Right lobe of liver (tissue), 6 donors: ENCODE results near the gene SUCLG2. TPM values are rescaled to one million over a fixed set of nuclear protein-coding genes. Genes with fewer than 3 reads are reported as not detected.

Experiments
- ATAC-seq, 4 donors: fragments of 200-7000 bp; cut with Tn5 transposase; one replicate each; pipeline ENCODE4 v1.9.1; 2020; ENCODE audit warnings: mild to moderate bottlenecking in 4 of 4, moderate library complexity in 4 of 4
- DNase-seq, 3 donors: peaks; one replicate each; pipeline ENCODE4 v3.0.0-alpha.2; 2020
- H3K27ac ChIP-seq, 3 donors: fragments of 200-600 bp; one replicate each; pipeline ENCODE4 v1.8.0; 2022
- H3K27me3 ChIP-seq, 2 donors: fragments of 200-600 bp; one replicate each; pipeline ENCODE4 v1.8.0; 2022
- H3K36me3 ChIP-seq, 4 donors: fragments of 200-600 bp; sonication (generic) in 1 of 4; one replicate each; pipeline versions ENCODE4 v1.5.1 to v1.8.0; 2017 to 2022; ENCODE audit warnings: control low read depth in 1 of 4
- H3K4me1 ChIP-seq, 4 donors: fragments of 200-600 bp; sonication (generic) in 1 of 4; one replicate each; pipeline versions ENCODE4 v1.5.1 to v1.8.0; 2017 to 2022; ENCODE audit warnings: control low read depth in 1 of 4
- H3K4me3 ChIP-seq, 3 donors: fragments of 200-600 bp; one replicate each; pipeline ENCODE4 v1.8.0; 2022
- H3K9me3 ChIP-seq, 4 donors: fragments of 200-600 bp; sonication (generic) in 1 of 4; one replicate each; pipeline versions ENCODE4 v1.5.1 to v1.8.0; 2017 to 2022; ENCODE audit warnings: control low read depth in 1 of 4
- POLR2A ChIP-seq: fragments of 450-650 bp; IDR thresholded peaks from one replicate; pipeline ENCODE4 v1.6.1; 2017; ENCODE audit warnings: antibody characterized with exemption, mild to moderate bottlenecking
- WGBS: methylation state at CpG from one replicate; pipeline ENCODE4 v1.1.6; 2018; ENCODE audit warnings: low coverage, low lambda C conversion rate; ENCODE audit not compliant: insufficient coverage; ENCODE audit errors: missing lambda C conversion rate; 5-methylcytosine and 5-hydroxymethylcytosine counted together
- intact Hi-C, 2 donors: fragments of 100-400 bp; cut with DNase I; formaldehyde crosslinking; loops; one replicate each; pipeline versions ENCODE4 v1.11.2 to v1.14.1; 2022
- total RNA-seq, 6 experiments: library from RNA; depleted of rRNA in 2 of 6; stranded (reverse); fragments of >200 nt in 2 of 6; fragmentation: NEBNext Ultra II Directional in 3 of 6; extraction: Animal tissue kit (Norgen Biotek cat#: 25700) in 3 of 6; gene quantifications; one replicate each; pipeline versions ENCODE4 v1.1.0 to v1.2.4, GENCODE V29; 2016 to 2023
- TF ChIP-seq, protein P1 (sequence below), 4 donors: fragments of 200-600 bp in 3 of 4; fragments of 450-650 bp in 1 of 4; IDR thresholded peaks; one replicate each; pipeline versions ENCODE4 v1.5.1 to v1.8.0; 2016 to 2022; ENCODE audit warnings: antibody characterized with exemption in 4 of 4, mild to moderate bottlenecking in 2 of 4
- donor health status: DM: no; HTN: yes; CAD: no.
- donor health status: DM: no; HTN: no; CAD: no.
- donor health status: DM: no; HTN: no; CAD: no.
- donor health status: DM: no; HTN: yes; CAD: no.
- donor health status: DM: no; HTN: yes; CAD: no.

The SUCLG2 gene
- total RNA-seq, 6 experiments from 2014 or later, result 138 to 167 (median 158) TPM

DNA sequence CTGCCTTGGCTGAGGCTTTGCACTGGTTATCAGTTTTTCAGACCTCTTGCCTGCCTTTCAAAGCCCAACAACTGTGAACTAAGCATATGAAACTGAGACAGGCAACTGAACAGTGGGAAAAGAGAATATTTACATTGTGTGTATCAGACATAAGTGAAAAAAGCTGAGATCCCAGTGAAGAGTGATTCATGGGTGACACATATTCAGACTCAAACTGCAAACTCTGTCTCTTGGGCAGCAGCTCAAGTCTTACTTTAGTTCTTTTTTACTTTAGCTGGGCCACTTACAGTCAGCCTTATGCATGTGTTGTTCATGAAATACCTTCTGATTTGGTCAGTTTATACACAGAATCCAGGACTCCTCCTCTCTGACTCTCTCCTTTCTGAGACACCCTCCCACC, 19.2 kb downstream of the SUCLG2 start:
- TF ChIP-seq, protein P1, sequence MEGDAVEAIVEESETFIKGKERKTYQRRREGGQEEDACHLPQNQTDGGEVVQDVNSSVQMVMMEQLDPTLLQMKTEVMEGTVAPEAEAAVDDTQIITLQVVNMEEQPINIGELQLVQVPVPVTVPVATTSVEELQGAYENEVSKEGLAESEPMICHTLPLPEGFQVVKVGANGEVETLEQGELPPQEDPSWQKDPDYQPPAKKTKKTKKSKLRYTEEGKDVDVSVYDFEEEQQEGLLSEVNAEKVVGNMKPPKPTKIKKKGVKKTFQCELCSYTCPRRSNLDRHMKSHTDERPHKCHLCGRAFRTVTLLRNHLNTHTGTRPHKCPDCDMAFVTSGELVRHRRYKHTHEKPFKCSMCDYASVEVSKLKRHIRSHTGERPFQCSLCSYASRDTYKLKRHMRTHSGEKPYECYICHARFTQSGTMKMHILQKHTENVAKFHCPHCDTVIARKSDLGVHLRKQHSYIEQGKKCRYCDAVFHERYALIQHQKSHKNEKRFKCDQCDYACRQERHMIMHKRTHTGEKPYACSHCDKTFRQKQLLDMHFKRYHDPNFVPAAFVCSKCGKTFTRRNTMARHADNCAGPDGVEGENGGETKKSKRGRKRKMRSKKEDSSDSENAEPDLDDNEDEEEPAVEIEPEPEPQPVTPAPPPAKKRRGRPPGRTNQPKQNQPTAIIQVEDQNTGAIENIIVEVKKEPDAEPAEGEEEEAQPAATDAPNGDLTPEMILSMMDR (IDR thresholded peaks at IDR 0.05), result no peak
- no peak for TF ChIP-seq POLR2A
- H3K4me3 ChIP-seq, result no peak overlapping the region
- intact Hi-C loops, result no loop called here
- H3K27me3 ChIP-seq, result no peaks in the 10 kb centered on the region
- H3K4me1 ChIP-seq, result peaks cover 0 to 21% (median 7%) of the 10 kb centered on the region in 4 donors
- peak in 1 of 4 donors; percentile 54 for ATAC-seq
- no peaks in the 10 kb centered on the region for H3K36me3 ChIP-seq
- H3K9me3 ChIP-seq, result no peaks in the 10 kb centered on the region
- H3K27ac ChIP-seq, result no peak overlapping the region
- DNase-seq, result no peak

DNA sequence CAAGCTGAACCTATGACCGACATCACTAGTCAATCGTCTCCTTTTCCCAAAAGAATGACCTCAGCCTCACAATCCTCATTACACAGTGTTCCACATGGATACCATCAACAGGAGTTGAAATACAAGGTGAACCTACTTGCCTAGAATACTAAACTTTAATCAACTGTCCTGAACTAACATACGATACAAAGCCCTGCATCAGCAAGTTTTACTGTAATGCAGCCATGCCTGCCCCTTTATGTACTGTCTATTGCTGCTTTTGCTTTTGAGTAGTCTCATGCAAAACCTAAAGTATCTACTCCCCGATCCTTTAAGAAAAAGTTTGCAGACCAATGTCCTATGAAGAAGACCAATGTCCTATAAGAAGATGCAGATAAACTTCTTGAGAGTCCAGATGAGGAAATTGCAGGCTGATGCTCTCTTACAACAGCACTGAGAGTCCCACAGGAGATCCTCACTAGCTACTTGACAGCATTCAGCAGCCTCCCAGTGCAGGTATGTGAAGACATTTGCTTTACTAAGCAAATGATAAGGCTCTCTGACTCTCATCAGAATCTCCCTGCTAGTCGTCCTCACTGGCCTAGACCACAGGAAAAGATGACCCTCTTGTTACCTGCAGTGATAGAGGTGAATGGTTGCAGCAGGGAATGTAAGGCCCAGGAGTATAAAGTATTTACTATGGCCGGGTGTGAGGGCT, 23.6 kb downstream of the SUCLG2 start:
- 65% methylated on average over 5 of the region's 6 CpGs for WGBS
- Histone ChIP-seq H3K9me3 (no peaks in the 10 kb centered on the region), H3K4me1 (peaks cover 0 to 7% (median 3%) of the 10 kb centered on the region in 4 donors), H3K36me3 (no peaks in the 10 kb centered on the region), H3K27me3 (no peaks in the 10 kb centered on the region), H3K27ac (no peak overlapping the region), H3K4me3 (no peak overlapping the region)
- DNase-seq, result no peak
- ATAC-seq, result peak in 1 of 4 donors; percentile 16
- intact Hi-C loops, result no loop called here
- no peak for TF ChIP-seq POLR2A
- TF ChIP-seq, protein P1 (IDR thresholded peaks at IDR 0.05), result no peak

DNA sequence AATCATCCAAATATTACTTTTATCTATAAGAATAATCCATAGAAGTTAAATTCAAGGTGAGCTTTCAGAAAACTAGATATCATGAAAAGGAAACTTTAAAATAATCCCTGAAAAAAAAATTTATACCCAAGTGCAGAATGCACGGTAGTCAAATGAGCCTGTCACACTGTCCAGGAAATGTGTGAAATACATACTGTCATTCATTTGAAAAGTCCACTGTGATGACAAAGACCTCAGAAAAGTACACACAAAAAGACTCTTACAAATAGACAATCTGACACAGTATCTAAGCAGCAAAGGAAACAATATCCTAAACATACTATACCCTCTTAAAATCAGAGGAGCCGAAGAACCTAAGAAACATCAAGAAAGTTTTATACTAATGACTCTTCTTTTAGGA, 29.7 kb downstream of the SUCLG2 start:
- Histone ChIP-seq H3K4me1 (peaks cover 0 to 13% (median 5%) of the 10 kb centered on the region in 4 donors), H3K27me3 (no peaks in the 10 kb centered on the region), H3K4me3 (no peak overlapping the region), H3K36me3 (peaks cover 0 to 5% (median 0%) of the 10 kb centered on the region in 4 donors), H3K27ac (no peak overlapping the region), H3K9me3 (no peaks in the 10 kb centered on the region)
- intact Hi-C loops, result no loop called here
- no peak for DNase-seq
- peak in 1 of 4 donors; percentile 45 for ATAC-seq
- 65% methylated on average over 2 of the region's 2 CpGs for WGBS
- TF ChIP-seq, protein P1 (IDR thresholded peaks at IDR 0.05), result no peak
- no peak for TF ChIP-seq POLR2A

DNA sequence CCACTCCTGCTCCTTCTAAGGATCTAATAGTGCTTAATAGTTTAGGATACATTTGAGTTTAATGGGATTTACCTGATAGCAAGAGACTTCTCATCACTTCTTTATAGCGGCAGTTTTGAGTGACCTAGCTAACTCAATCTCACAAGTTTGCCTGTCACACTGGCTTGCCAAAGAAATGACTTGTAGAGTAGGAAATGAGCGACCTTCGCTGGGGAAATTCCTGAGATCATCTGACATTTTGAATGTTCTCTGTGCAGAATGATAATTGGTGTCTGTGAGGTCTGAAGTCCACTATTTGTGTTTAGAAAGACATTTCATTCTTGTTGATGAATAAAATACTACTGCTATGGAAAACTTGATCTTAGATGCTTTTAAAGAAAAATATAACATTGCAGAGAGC, 30.3 kb downstream of the SUCLG2 start:
- no peak overlapping the region for H3K27ac ChIP-seq
- peak in 2 of 4 donors; percentile 21 to 80 for ATAC-seq
- no peak overlapping the region for H3K4me3 ChIP-seq
- H3K4me1 ChIP-seq, result peaks cover 0 to 13% (median 5%) of the 10 kb centered on the region in 4 donors
- TF ChIP-seq POLR2A, result no peak
- TF ChIP-seq, protein P1 (IDR thresholded peaks at IDR 0.05), result no peak
- H3K27me3 ChIP-seq, result no peaks in the 10 kb centered on the region
- 39% methylated on average over 3 of the region's 3 CpGs for WGBS
- H3K36me3 ChIP-seq, result peaks cover 0 to 5% (median 0%) of the 10 kb centered on the region in 4 donors
- no peaks in the 10 kb centered on the region for H3K9me3 ChIP-seq
- no peak for DNase-seq
- intact Hi-C loops, result no loop called here
